Trophoblast cell (in vitro differentiated cells and primary cell): ENCODE results near the gene C2CD2L.

ENCODE experiments used
- DNase-seq, 2 donors: peaks; one replicate each; pipeline ENCODE4 v3.0.0-alpha.2; 2016
- H2AFZ ChIP-seq: 2 replicates; pipeline ENCODE4 v1.6.1; 2013; ENCODE audit warnings: low read length, moderate library complexity, mild to moderate bottlenecking; ENCODE audit not compliant: insufficient read depth, poor library complexity
- H2AK5ac ChIP-seq: 2 replicates; pipeline ENCODE4 v1.6.1; 2013; ENCODE audit warnings: mild to moderate bottlenecking, low read length
- H2BK120ac ChIP-seq: 2 replicates; pipeline ENCODE4 v1.6.1; 2013; ENCODE audit warnings: low read length, mild to moderate bottlenecking, moderate library complexity; ENCODE audit not compliant: insufficient read depth, poor library complexity
- H2BK12ac ChIP-seq: 2 replicates; pipeline ENCODE4 v1.6.1; 2013; ENCODE audit warnings: mild to moderate bottlenecking, low read length, moderate library complexity
- H2BK5ac ChIP-seq: 2 replicates; pipeline ENCODE4 v1.6.1; 2013; ENCODE audit warnings: low read length, low read depth, moderate library complexity, mild to moderate bottlenecking; ENCODE audit not compliant: poor library complexity
- H3K14ac ChIP-seq: 2 replicates; pipeline ENCODE4 v1.6.1; 2013; ENCODE audit warnings: mild to moderate bottlenecking, low read length
- H3K18ac ChIP-seq: 2 replicates; pipeline ENCODE4 v1.6.1; 2013; ENCODE audit warnings: mild to moderate bottlenecking, low read length
- H3K23ac ChIP-seq: 2 replicates; pipeline ENCODE4 v1.6.1; 2013; ENCODE audit warnings: low read length
- H3K27ac ChIP-seq: 2 replicates; pipeline ENCODE4 v1.5.1; 2013; ENCODE audit warnings: low read depth, mild to moderate bottlenecking, inconsistent platforms, low read length, moderate library complexity
- H3K27me3 ChIP-seq: 2 replicates; pipeline ENCODE4 v1.6.1; 2013; ENCODE audit warnings: inconsistent platforms, mild to moderate bottlenecking, low read length, moderate library complexity; ENCODE audit not compliant: insufficient read depth
- H3K36me3 ChIP-seq, 2 experiments: 1 replicate in 1 of 2; 2 replicates in 1 of 2; pipeline ENCODE4 v1.6.1; 2013; ENCODE audit warnings: low read length in 2 of 2, mild to moderate bottlenecking in 2 of 2, moderate library complexity in 1 of 2; ENCODE audit not compliant: insufficient read depth in 2 of 2, control insufficient read depth in 1 of 2
- H3K4ac ChIP-seq: 2 replicates; pipeline ENCODE4 v1.6.1; 2013; ENCODE audit warnings: low read depth, mild to moderate bottlenecking, low read length, moderate library complexity
- H3K4me1 ChIP-seq, 2 experiments: 1 replicate in 1 of 2; 2 replicates in 1 of 2; pipeline ENCODE4 v1.6.1; 2013; ENCODE audit warnings: low read length in 2 of 2, mild to moderate bottlenecking in 2 of 2, moderate library complexity in 1 of 2; ENCODE audit not compliant: insufficient read depth in 2 of 2, control insufficient read depth in 1 of 2
- H3K4me2 ChIP-seq: 2 replicates; pipeline ENCODE4 v1.6.1; 2013; ENCODE audit warnings: inconsistent platforms, mild to moderate bottlenecking, low read length, moderate library complexity
- H3K4me3 ChIP-seq: 2 replicates; pipeline ENCODE4 v1.5.1; 2013; ENCODE audit warnings: mild to moderate bottlenecking, low read depth, low read length, inconsistent platforms
- H3K79me1 ChIP-seq: one replicate; pipeline ENCODE4 v1.6.1; 2013; ENCODE audit warnings: low read length
- H3K79me2 ChIP-seq: 2 replicates; pipeline ENCODE4 v1.6.1; 2013; ENCODE audit warnings: low read length, mild to moderate bottlenecking; ENCODE audit not compliant: control insufficient read depth, insufficient read depth, poor library complexity
- H3K9ac ChIP-seq: 2 replicates; pipeline ENCODE4 v1.6.1; 2013; ENCODE audit warnings: mild to moderate bottlenecking, low read length
- H3K9me3 ChIP-seq: 2 replicates; pipeline ENCODE4 v1.6.1; 2013; ENCODE audit warnings: low read depth, mild to moderate bottlenecking, control low read depth, inconsistent platforms, low read length; ENCODE audit not compliant: insufficient read depth
- H4K12ac ChIP-seq: 2 replicates; pipeline ENCODE4 v1.6.1; 2013; ENCODE audit warnings: low read depth, mild to moderate bottlenecking, low read length, moderate library complexity
- H4K8ac ChIP-seq: 2 replicates; pipeline ENCODE4 v1.6.1; 2013; ENCODE audit warnings: low read depth, mild to moderate bottlenecking, low read length, moderate library complexity
- H4K91ac ChIP-seq: one replicate; pipeline ENCODE4 v1.6.1; 2013; ENCODE audit warnings: low read depth, mild to moderate bottlenecking, low read length, moderate library complexity
- WGBS: extraction: QIAGEN DNeasy Blood & Tissue Kit; methylation state at CpG from one replicate; pipeline ENCODE4 v1.1.7; 2013; ENCODE audit warnings: missing lambda C conversion rate; ENCODE audit not compliant: insufficient read length, insufficient coverage; ENCODE audit errors: extremely low coverage; 5-methylcytosine and 5-hydroxymethylcytosine counted together

The C2CD2L gene

GRCh38 chr11:119149786-119150275 lies 42.7 kb downstream of the C2CD2L start:
- H4K8ac ChIP-seq: no peak overlapping the region
- no peak overlapping the region for H2AFZ ChIP-seq
- no peak overlapping the region for H2BK5ac ChIP-seq
- WGBS: no CpG with 5 or more reads among the region's 33 CpGs
- no peak overlapping the region for H3K4me3 ChIP-seq
- no peaks in the 10 kb centered on the region for H3K79me2 ChIP-seq
- no peak overlapping the region for H2BK120ac ChIP-seq
- H4K12ac ChIP-seq: no peak overlapping the region
- H3K9me3 ChIP-seq: peaks cover 3% of the 10 kb centered on the region
- no peak overlapping the region for H3K23ac ChIP-seq
- H4K91ac ChIP-seq: no peak overlapping the region
- no peak overlapping the region for H2BK12ac ChIP-seq
- H3K27me3 ChIP-seq: peaks cover 36% of the 10 kb centered on the region
- H3K79me1 ChIP-seq: no peaks in the 10 kb centered on the region
- H3K27ac ChIP-seq: no peak overlapping the region
- H3K18ac ChIP-seq: no peak overlapping the region
- H3K36me3 ChIP-seq: no peaks in the 10 kb centered on the region
- no peak overlapping the region for H3K4ac ChIP-seq
- peaks cover 10 to 15% of the 10 kb centered on the region in 2 experiments for H3K4me1 ChIP-seq
- no peak overlapping the region for H3K9ac ChIP-seq
- DNase-seq: no peak
- peak overlapping the region; percentile 77 for H3K4me2 ChIP-seq
- no peak overlapping the region for H2AK5ac ChIP-seq
- H3K14ac ChIP-seq: no peak overlapping the region

GRCh38 chr11:119152043-119152442 lies 44.9 kb downstream of the C2CD2L start:
- H3K4me1 ChIP-seq: peaks cover 10 to 15% of the 10 kb centered on the region in 2 experiments
- H3K27me3 ChIP-seq: peaks cover 36% of the 10 kb centered on the region
- H3K23ac ChIP-seq: no peak overlapping the region
- no peak overlapping the region for H2AK5ac ChIP-seq
- H3K9me3 ChIP-seq: peaks cover 3% of the 10 kb centered on the region
- no peak for DNase-seq
- no peak overlapping the region for H2AFZ ChIP-seq
- H2BK120ac ChIP-seq: no peak overlapping the region
- H2BK5ac ChIP-seq: no peak overlapping the region
- no peaks in the 10 kb centered on the region for H3K36me3 ChIP-seq
- H3K4me3 ChIP-seq: no peak overlapping the region
- no peaks in the 10 kb centered on the region for H3K79me1 ChIP-seq
- H4K12ac ChIP-seq: no peak overlapping the region
- H3K4ac ChIP-seq: no peak overlapping the region
- no peak overlapping the region for H3K27ac ChIP-seq
- H3K9ac ChIP-seq: no peak overlapping the region
- H3K18ac ChIP-seq: no peak overlapping the region
- H4K91ac ChIP-seq: no peak overlapping the region
- no peak overlapping the region for H3K4me2 ChIP-seq
- H3K79me2 ChIP-seq: no peaks in the 10 kb centered on the region
- no CpG with 5 or more reads among the region's 9 CpGs for WGBS
- H3K14ac ChIP-seq: no peak overlapping the region
- no peak overlapping the region for H2BK12ac ChIP-seq
- no peak overlapping the region for H4K8ac ChIP-seq

DNA sequence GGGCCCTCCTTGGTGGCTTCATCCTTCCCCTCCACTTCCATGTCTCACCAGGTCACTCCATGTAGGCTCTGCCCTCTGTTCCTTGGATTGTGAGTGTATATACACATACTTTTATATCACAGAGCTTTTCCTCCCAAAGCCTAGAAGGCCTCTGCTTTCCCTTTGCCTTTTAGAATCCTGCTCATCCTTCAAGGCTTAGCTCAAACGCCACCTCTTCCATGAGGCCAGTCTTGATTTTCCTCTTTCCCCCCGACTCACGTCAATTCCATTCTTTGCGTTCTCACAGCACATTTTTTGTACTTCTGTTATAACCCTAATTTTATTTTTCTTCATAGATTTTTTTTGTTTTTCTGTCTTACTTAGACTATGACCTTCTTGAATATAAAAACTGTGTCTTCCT lies 45.5 kb downstream of the C2CD2L start:
- Histone ChIP-seq H3K4ac (no peak overlapping the region), H3K4me1 (peaks cover 10 to 15% of the 10 kb centered on the region in 2 experiments), H3K36me3 (no peaks in the 10 kb centered on the region), H2BK120ac (no peak overlapping the region), H3K79me1 (no peaks in the 10 kb centered on the region), H3K9me3 (peaks cover 3% of the 10 kb centered on the region), H3K4me3 (no peak overlapping the region), H4K8ac (no peak overlapping the region), H4K12ac (no peak overlapping the region), H2AFZ (no peak overlapping the region), H2AK5ac (no peak overlapping the region), H3K4me2 (no peak overlapping the region), H3K23ac (no peak overlapping the region), H3K27me3 (peaks cover 34% of the 10 kb centered on the region), H3K14ac (no peak overlapping the region), H2BK5ac (no peak overlapping the region), H2BK12ac (no peak overlapping the region), H3K18ac (no peak overlapping the region), H4K91ac (no peak overlapping the region), H3K27ac (no peak overlapping the region), H3K79me2 (no peaks in the 10 kb centered on the region), H3K9ac (no peak overlapping the region)
- no peak for DNase-seq
- WGBS: 100% methylated on average over 3 of the region's 4 CpGs

DNA sequence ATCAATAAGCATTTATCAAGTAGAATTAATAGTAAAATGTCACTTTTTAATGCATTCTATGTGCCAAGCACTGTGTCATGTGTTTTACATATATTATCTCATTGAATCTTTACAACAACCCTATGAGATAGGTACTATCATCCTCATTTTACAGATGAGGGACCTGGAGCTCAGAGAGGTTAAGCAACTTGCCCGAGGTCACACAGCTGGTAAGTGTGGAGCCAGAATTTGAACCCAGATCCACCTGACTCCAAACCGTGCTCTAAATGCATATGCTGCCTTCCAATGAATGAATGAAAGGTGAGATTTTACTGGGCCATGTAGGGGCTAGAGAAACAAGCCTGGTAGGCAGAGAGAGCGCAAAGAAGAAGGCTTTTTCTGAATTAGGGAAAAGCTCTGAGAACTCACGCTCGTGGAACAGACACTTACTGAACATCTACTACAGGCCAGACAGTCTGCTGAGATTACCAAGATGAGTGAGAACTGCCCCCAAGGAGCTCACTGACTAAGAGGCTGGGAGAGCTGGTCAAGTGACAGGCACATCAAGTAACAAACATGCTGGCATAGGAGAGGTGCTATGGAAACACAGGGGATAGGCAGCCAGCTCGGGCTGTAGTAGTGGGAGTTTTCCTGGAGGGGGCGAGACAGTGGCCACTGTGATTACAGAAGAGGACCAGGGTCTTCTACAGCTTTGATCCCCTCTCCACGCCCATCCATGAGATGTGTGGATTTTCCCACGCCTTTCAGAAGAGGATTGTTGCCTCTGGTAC lies 46.1 kb downstream of the C2CD2L start:
- H2AK5ac ChIP-seq: no peak overlapping the region
- no peaks in the 10 kb centered on the region for H3K79me1 ChIP-seq
- H3K36me3 ChIP-seq: no peaks in the 10 kb centered on the region
- H3K9me3 ChIP-seq: peaks cover 3% of the 10 kb centered on the region
- peaks cover 10 to 15% of the 10 kb centered on the region in 2 experiments for H3K4me1 ChIP-seq
- H3K27ac ChIP-seq: no peak overlapping the region
- no peak overlapping the region for H2BK12ac ChIP-seq
- no peak overlapping the region for H3K14ac ChIP-seq
- H3K23ac ChIP-seq: no peak overlapping the region
- H3K4me2 ChIP-seq: no peak overlapping the region
- no peak overlapping the region for H3K4ac ChIP-seq
- no peak for DNase-seq
- no peak overlapping the region for H4K8ac ChIP-seq
- no peak overlapping the region for H3K4me3 ChIP-seq
- no peak overlapping the region for H2BK120ac ChIP-seq
- no peak overlapping the region for H4K91ac ChIP-seq
- no CpG with 5 or more reads among the region's 9 CpGs for WGBS
- H2AFZ ChIP-seq: no peak overlapping the region
- no peak overlapping the region for H4K12ac ChIP-seq
- H3K27me3 ChIP-seq: peaks cover 28% of the 10 kb centered on the region
- no peak overlapping the region for H3K18ac ChIP-seq
- no peak overlapping the region for H2BK5ac ChIP-seq
- no peaks in the 10 kb centered on the region for H3K79me2 ChIP-seq
- no peak overlapping the region for H3K9ac ChIP-seq
